SK-N-SH (cell line): ENCODE data around the gene WRNIP1.

Experiments
- CTCF ChIP-seq: fragments of 200-600 bp; sonication (generic); IDR thresholded peaks from 2 replicates; pipeline ENCODE4 v1.6.1; 2017; ENCODE audit warnings: antibody characterized with exemption, mild to moderate bottlenecking, moderate library complexity
- EZH2phosphoT487 ChIP-seq: fragments of 200-600 bp; sonication (generic); IDR thresholded peaks from 2 replicates; pipeline ENCODE4 v1.6.1; 2017; ENCODE audit warnings: low read depth, mixed run types, mild to moderate bottlenecking, antibody characterized with exemption, moderate library complexity, borderline replicate concordance
- MAX ChIP-seq: IDR thresholded peaks from 2 replicates; pipeline ENCODE4 v1.4.0; 2012; ENCODE audit warnings: low read depth
- NRF1 ChIP-seq: IDR thresholded peaks from 2 replicates; pipeline ENCODE4 v1.6.1; 2012; ENCODE audit warnings: low read depth, mild to moderate bottlenecking, low read length
- PBX3 ChIP-seq: IDR thresholded peaks from 2 replicates; pipeline ENCODE4; 2012
- POLR2AphosphoS5 ChIP-seq: IDR thresholded peaks from 2 replicates; pipeline ENCODE4 v1.6.1; 2012; ENCODE audit warnings: low read depth, low read length
- RAD21 ChIP-seq: IDR thresholded peaks from 2 replicates; pipeline ENCODE4 v1.6.1; 2012; ENCODE audit warnings: mild to moderate bottlenecking, low read length
- REST ChIP-seq: IDR thresholded peaks from 2 replicates; pipeline ENCODE4 v1.6.1; 2012; ENCODE audit warnings: mild to moderate bottlenecking, low read depth, low read length, moderate library complexity
- SIN3A ChIP-seq: IDR thresholded peaks from 2 replicates; pipeline ENCODE4 v1.6.1; 2012; ENCODE audit warnings: low read depth, mild to moderate bottlenecking, low read length, moderate library complexity, borderline replicate concordance
- TAF1 ChIP-seq: IDR thresholded peaks from 2 replicates; pipeline ENCODE4 v1.6.1; 2012; ENCODE audit warnings: low read depth, mild to moderate bottlenecking, low read length, moderate library complexity, borderline replicate concordance
- USF1 ChIP-seq: IDR thresholded peaks from 2 replicates; pipeline ENCODE4 v1.4.0; 2012; ENCODE audit warnings: low read depth, borderline replicate concordance
- YY1 ChIP-seq: IDR thresholded peaks from 2 replicates; pipeline ENCODE4 v1.4.0; 2012; ENCODE audit warnings: low read depth, mild to moderate bottlenecking

GRCh38 chr6:2820415-2820814, 55.2 kb downstream of the WRNIP1 start:
- TF ChIP-seq MAX: no peak
- TF ChIP-seq EZH2phosphoT487: no peak
- no peak for TF ChIP-seq POLR2AphosphoS5
- TF ChIP-seq CTCF: no peak
- TF ChIP-seq REST: no peak
- no peak for TF ChIP-seq RAD21
- TF ChIP-seq TAF1: no peak
- no peak for TF ChIP-seq NRF1
- TF ChIP-seq USF1: no peak
- no peak for TF ChIP-seq PBX3
- no peak for TF ChIP-seq SIN3A
- TF ChIP-seq YY1: no peak
